Pulmonary artery endothelial cell (primary cell): ENCODE measurements around the gene LAMC3. TPM values are rescaled to one million over a fixed set of nuclear protein-coding genes. Genes with fewer than 3 reads are reported as not detected.
A peak's percentile ranks its signal among the peaks of the same experiment; 100 is the strongest.

Experiments
- DNase-seq: peaks from one replicate; pipeline ENCODE4 v3.0.0-alpha.2; 2011; ENCODE audit warnings: low read depth, low spot score
- total RNA-seq: library from RNA; depleted of rRNA; stranded (reverse); fragments of >200 nt; gene quantifications from 2 replicates; pipeline ENCODE4 v1.2.3, GENCODE V29; 2014

LAMC3 gene
- total RNA-seq, 1 donor from 2014 or later = not detected

DNA sequence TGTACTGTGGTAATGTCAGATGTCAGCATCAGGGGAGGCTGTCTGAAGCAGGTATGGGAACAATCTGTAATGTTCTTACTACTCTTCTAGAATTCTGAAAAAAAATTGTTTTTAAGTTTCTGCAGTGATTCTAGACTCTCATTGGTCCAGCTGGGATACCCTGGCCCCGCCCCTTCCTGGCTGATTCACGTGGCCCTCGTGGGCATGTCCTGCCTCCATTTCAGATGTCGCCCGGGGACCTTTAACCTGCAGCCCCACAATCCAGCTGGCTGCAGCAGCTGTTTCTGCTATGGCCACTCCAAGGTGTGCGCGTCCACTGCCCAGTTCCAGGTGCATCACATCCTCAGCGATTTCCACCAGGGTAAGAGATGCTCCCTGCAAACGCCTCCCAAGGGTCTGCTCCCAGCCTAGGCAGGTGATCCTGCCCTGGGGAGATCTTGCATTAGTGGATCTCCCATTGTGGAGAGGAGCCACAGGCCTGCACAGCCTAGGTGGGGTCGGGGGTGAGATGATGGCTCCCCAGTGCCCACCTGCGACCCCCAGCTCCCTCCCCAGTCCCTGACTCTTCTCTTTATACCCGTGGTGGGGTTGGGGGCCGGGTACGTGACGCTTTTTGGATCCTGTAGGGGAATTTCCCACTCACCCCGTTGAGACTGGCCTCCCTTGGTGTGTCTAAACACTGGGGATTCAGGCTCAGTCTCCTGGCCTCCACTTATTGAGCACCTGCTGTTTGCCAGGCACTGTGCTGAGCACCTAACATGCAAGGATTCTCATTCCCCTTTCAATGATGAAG, 36.5 kb downstream of the LAMC3 start:
- no peak for DNase-seq

DNA sequence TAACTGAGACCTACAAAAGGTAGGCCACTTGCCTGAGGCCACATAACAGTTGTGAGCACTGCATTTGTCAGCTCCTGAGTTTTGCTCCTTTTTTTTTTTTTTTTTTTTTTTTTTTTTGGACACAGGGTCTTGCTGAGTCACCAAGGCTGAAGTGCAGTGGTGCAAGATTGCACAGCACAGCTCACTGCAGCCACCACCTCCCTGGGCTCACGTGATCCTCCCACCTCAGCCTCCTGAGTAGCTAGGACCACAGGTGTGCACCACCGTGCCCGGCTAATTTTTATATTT, 37.1 kb downstream of the LAMC3 start:
- no peak for DNase-seq

DNA sequence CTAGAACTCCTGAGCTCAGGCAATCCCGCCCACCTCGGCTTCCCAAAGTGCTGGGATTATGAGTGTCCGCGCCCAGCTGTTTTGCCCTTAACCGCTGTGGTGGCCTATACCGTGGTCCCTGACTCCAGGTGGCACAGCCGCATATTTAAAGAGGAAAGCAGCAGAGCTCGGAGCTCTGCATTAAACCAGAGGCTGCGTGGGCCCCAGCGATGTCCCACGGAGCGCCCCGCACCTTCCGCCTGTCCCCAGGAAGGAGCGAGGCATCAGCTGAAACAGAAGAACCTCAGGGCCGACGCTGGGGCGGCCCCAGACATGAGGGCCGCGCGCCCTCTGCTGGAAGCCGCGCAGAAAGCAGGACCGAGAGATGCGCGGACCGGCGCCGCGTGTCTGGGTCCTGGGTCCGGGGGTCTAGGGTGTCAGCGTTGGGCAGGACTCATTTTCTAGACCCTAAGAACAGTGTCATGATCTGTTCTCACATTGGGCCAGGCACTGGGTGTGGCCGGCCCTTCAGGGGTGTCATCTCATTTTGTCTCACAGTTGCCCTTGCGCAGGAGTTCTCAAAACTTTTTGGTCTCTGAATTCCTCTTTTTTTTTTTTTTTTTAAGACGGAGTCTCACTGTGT, 37.7 kb downstream of the LAMC3 start:
- DNase-seq = peak; percentile 17

DNA sequence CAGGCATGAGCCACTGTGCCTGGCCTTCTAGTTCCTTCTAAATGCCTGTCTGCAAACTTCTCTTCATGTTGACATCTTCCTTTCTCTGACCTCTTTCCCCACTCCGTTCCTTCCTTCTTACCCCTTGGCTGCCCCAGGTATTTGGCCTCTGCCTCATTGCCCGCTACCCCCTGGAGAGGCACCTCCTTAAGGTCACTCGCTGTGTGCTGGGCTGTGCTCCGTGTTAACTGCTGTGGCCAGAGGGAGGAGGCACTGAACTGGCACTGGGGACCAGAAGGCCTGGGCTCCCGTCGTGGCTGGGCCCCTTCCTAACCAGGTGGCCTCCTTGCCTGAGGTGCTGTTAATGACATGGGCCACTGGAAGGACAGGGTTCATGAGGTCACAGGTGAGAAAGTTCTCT, 39.4 kb downstream of the LAMC3 start:
- no peak for DNase-seq

DNA sequence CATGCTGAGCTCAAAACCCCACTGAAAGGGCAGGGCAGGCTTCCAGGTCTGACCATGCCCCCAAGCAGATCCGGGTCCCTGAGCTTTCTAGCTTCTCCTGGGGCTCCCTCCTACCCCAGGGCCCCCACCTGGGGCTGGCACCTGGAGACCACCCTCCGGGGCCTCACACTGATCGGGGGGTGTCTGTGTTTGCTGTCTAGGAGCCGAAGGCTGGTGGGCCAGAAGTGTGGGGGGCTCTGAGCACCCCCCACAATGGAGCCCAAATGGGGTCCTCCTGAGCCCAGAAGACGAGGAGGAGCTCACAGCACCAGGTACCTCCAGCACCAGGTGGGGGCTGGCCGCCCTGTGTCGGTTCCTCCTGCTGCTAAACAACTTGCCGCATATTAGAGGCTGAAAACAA, 39.8 kb downstream of the LAMC3 start:
- no peak for DNase-seq

DNA sequence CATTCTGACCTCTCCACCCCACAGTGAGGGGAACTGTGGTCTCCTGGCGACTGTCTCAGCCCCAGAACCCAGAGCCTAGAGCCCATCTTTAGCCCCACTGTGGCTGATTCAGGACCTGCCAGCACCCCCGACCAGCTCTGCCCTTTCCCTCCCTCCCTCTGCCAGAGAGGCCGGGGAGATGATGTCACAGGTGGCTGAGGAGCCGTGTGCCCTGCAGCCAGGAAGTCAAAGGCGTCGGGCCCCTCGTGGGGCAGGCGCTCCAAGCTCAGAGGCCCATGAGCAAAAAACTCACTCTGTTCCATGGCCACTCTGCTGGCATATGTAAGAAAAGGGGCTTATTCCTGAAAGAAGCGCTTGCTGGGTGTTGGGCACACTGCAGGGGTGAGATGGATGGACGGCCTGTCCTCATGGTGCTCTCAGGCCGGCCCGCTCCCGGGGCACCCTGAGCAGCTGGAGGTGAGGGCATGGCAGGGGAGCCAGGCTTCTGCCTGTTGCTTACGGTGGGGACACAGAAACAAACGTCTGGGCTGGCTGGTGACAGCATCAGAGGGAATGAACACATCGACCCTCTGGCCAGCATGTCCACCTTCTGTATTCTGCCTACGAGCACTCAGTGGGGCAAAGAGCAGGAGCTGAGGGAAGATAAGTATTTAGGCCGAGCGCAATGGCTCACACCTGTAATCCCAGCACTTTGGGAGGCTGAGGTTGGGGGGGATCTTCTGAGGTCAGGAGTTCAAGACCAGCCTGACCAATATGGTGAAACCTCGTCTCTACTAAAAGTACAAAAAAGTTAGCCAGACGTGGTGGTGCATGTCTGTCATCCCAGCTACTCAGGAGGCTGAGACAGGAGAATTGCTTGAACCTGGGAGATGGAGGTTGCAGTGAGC, 41.1 kb downstream of the LAMC3 start:
- DNase-seq = no peak

DNA sequence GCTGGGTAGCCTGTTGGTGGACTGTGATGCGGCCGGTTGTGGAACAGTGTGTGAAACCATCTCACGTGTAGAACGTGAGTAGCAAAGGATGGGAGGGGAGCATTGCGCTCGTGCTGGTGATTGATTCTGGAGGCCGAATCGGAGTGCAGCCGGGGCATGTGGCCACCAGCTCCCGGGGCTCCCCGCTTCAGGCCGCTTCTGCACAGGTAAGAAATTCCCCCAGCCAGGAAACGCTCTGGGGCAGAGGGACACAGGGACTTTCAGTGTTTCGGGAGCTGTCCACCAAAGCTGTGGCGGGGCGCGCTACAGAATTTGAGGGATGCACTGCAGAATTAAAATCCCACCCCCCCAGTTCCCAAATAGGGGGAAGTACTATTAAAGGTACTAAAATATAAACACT, 41.9 kb downstream of the LAMC3 start:
- no peak for DNase-seq

DNA sequence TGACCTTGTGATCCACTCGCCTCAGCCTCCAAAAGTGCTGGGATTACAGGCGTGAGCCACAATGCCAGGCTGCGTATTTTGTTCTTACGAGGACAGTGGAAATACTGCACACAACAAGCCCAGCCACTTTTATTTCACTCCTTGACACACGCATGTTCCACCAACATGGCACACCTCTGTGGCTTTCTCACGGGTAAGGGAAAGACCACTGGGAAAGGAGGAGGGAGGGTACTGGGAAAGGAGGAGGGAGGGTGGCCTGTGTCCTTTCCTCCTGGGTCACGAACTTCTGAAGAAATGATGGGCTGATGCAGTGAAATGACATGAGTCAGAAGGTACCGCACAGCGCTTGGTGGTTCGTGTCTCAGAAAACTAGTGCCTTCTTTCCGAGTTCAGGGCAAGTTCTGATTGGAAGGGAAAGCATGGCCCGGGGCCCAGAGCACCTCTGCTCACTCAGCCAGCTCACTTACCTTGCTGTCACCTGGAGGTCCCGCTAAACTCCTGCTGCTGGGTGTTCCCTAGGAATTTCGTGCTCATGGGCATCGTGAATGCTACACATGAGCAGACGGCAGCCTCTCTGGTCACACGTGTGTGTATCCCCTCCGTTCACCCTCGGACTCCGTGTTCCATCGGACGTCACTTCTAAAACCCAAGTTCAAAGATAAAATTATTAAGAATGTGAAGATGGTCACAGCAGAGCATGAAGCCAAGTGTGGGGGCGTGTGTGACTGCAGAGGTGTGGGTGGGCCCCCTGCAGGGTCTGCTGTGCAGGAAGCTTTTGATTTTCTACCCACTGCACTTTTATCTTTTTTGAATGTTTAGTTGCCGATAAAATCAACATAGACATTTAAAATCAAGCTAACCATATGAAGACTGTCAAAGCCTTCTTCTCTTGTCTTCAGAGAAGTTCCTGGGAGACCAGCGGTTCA, 42.9 kb downstream of the LAMC3 start:
- no peak for DNase-seq

DNA sequence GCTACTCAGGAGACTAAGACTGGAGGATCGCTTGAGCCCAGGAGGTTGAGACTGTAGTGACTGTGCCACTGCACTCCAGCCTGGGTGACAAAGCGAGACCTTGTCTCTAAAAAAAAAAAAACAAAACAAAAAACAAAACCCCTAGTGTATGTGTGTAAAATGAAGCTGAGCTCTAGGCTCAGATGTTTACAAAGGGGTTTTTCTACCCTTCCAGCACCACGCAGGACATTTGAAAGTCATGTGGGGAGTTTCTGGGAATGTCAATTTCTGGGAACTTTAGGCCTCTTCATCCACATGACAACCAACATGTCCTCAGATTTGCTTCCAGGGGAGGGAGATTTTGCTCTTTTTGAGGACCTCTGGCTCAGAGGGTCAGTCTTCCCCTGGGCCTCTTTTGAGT, 44.9 kb downstream of the LAMC3 start:
- no peak for DNase-seq

DNA sequence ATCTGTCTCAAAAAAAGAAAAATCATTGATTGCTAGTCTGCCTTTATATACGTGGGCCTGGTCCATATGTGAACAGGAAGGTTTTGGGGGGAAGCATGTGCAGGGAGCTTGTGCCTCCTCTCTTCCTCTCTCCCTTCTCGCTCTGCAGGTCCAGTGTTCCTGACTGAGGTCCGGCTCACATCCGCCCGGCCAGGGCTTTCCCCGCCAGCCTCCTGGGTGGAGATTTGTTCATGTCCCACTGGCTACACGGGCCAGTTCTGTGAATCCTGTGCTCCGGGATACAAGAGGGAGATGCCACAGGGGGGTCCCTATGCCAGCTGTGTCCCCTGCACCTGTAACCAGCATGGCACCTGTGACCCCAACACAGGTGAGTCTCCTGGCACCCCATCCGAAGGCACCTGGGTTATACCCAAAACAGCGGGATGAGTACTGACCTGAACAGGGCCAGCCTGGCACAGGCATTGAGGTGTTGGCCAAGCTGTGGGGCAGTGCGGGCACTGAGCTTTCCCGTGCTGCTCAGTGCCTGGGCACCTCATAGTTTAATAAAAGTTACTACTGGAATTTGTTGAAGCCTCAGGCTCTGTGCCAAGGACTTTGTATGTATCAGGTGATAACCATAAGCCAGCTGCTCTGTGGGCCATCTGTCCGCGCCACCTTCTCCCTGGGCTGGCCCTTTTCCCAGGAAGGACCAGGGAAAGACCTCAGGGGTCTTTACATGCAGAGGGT, 48.0 kb downstream of the LAMC3 start:
- DNase-seq = no peak

DNA sequence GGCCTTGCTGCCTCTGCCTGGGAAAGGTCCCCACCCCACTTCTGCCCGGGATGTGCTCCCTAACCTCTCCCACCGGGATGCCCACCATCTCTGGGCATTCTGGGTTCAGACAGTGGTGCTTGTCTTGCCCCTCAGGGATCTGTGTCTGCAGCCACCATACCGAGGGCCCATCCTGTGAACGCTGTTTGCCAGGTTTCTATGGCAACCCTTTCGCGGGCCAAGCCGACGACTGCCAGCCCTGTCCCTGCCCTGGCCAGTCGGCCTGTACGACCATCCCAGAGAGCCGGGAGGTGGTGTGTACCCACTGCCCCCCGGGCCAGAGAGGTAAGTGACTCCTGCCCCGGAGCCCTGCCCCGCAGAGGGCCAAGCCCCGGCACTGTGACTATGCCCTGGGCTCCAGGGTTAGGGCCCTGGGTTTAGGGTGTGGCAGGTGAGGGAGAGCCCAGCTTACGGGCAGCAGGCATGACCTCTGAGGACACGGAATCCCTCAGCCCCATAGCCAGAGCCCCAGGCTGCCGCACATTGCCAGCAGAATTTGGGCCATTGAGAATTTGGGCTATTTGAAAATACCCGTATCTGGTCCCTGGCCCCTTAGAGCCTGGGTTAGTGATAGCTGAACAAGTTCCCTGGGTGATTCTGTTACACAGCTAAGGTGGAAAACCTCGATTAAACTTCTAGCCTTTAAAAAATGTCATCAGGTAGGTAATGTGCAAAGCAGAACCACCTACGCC, 52.1 kb downstream of the LAMC3 start:
- no peak for DNase-seq

DNA sequence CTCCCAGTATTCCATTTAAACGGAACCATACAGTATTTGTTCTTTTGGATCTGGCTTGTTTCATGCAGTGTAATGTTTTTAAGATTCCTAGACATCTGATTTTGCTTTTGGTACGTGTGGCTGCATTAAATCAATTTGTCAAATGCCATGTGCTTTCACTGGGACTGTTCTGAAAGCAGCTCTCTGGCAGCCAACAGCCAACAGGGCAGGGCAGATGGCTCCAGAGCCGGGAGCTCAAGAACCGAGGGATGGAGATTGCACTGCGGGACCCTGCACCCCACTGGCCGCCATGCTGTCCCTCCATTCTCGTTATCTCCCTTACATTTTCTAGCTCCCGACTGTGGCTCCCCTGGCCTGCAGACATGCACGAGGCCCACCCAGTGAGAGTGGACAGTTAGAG, 54.0 kb downstream of the LAMC3 start:
- DNase-seq = no peak

DNA sequence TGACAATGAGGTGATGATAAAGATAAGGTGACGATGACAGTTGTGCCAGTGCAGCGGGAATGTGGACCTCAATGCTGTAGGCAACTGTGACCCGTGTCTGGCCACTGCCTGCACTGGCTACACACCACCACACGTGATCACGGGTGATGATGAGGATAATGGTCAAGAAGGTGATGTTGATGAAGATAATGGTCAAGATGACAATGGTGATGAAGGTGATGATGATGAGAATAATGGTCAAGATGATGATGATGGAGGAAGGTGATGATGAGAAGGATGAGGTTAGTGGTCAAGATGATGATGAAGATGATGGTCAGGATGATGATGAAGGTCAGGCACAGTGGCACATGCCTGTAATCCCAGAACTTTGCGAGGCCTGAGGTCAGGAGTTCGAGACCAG, 56.6 kb downstream of the LAMC3 start:
- DNase-seq = no peak

DNA sequence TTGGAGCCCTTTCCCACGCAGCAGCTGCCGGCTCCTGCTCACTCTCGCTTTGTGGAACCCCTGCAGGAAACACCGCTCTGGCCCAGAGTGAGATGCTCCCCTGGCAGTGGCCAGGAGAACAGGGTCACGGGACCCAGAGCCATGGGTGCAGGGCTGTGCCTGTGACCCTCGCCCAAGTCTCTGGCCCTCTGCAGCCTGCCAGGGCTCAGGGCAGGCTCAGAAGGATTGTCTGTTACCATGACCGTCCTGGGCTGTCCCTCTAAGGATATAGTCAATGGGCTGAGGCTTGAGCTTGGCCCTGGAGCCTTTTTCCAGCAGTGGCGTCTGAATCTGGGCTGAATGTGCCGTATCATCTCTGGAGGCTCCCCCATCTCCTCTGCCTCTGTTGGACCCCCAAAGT, 58.7 kb downstream of the LAMC3 start:
- DNase-seq = no peak

DNA sequence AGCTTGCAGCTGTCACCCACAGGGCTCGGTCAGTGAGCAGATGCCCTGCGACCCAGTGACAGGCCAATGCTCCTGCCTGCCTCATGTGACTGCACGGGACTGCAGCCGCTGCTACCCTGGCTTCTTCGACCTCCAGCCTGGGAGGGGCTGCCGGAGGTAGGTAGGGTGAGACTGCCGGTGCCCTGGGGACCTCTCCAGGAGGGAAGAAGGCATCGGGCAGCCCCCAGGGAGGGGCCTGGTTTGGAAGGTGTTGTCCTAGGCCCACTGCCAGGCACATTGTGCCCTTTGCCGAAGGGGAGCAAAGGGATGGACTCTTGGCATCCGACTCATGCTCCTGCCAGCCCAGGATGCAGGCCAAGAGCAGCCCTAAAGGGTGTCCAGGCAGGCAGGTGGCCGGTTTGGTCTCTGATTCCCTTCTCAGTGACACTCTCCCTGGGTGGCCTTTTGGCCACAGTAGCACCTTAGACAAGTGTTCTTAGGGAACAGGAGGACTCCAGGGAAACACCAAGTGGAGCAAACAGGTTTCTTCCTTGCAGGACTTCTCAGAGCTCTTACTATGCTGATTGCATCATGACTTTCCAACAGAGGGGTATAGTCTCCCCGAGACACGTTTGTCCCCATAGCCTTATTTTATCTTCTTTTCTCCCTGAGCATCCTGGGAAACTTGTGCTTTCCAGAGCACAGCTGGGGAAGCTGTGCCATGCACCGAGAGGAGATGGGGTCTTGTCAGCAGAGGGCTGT, 59.3 kb downstream of the LAMC3 start:
- DNase-seq = no peak

DNA sequence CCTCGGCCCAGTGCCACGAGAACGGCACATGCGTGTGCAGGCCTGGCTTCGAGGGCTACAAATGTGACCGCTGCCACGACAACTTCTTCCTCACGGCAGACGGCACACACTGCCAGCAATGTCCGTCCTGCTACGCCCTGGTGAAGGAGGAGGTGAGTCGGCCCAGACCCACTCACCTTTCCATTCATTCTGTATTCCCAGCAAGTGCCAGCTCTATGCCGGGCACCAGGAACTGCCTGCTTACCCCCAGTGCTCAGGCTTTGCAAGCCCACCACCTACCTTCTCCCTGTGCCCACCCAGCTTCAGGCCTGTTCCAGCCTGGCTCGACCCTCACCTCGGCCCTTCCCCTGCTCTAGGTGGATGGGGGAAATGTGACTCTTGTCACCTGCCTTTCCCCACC, 60.7 kb downstream of the LAMC3 start:
- no peak for DNase-seq

DNA sequence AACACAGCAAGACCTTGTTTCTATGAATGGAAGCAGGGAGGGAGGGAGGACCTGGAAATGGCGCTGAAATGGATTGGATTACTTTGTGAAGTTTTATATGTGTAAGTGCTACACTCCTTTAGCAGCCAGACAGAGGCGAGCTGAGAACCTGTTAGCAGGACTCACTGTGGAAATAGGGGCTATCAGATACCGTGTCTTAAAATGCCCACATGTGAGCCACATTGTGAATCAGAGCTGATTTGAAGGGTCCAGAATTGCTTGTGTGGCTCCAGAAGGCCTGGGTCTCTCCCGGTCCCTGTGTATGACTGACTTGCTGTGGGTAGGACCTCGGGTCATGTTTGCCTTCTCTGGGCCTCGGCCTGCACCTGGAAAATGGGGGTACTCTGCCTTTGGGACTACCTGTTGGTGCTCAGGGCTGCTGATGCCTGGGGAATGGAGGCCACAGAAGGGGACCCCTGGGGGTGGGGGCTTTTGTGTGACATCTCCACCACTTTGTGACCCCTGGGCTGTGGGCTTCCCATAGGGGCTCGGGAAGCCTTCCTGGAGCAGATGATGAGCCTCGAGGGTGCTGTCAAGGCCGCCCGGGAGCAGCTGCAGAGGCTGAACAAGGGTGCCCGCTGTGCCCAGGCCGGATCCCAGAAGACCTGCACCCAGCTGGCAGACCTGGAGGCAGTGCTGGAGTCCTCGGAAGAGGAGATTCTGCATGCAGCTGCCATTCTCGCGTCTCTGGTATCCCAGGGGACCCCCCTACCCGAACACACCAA, 63.3 kb downstream of the LAMC3 start:
- DNase-seq = no peak

DNA sequence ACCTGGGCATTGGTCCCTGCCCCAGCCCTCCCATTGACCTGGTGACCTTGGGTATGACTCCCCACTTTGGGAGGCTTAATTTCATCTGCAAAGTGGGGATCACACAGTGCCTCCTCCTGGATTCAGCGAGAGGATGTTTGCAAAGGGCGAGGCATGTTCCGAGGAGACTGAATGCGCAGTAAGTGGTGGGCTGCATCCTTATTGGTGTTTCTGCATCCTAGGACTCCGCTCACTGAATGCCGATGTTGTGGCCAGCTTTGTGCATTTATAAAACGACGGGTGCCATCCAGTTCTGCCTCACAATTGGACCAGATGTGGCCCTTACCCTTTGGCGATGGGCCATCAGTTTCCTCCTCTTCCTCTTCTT, 63.9 kb downstream of the LAMC3 start:
- DNase-seq = no peak
